AG09309 (cell line): ENCODE measurements around the gene GMCL2.
A peak's percentile ranks its signal among the peaks of the same experiment; 100 is the strongest.
"Not testable (repeated sequence)": the region's sequence is repeated elsewhere in the genome, so short reads cannot be mapped to it uniquely, and the experiment has no call there.

Source experiments
- DNase-seq: peaks from one replicate; pipeline ENCODE4 v3.0.0-alpha.2; 2010; ENCODE audit warnings: low read depth
- H3K4me3 ChIP-seq: 2 replicates; pipeline ENCODE4 v1.5.1; 2011; ENCODE audit warnings: mild to moderate bottlenecking, low read depth, low read length, moderate library complexity; ENCODE audit not compliant: control insufficient read depth
- CTCF ChIP-seq: IDR thresholded peaks from 2 replicates; pipeline ENCODE4 v1.5.1; 2011; ENCODE audit warnings: mild to moderate bottlenecking, low read depth, low read length, inconsistent platforms; ENCODE audit not compliant: insufficient read depth, control insufficient read depth; ENCODE audit errors: missing control alignments

GMCL2 gene

GRCh38 chr5:178201221-178201926, 14.2 kb upstream of the GMCL2 start:
- DNase-seq, result no peak
- H3K4me3 ChIP-seq, result no peak overlapping the region
- TF ChIP-seq CTCF, result no peak

GRCh38 chr5:178199581-178200434, 12.6 kb upstream of the GMCL2 start:
- H3K4me3 ChIP-seq, result no peak overlapping the region
- no peak for TF ChIP-seq CTCF
- no peak for DNase-seq

GRCh38 chr5:178198706-178199105, 11.5 kb upstream of the GMCL2 start:
- no peak for TF ChIP-seq CTCF
- no peak overlapping the region for H3K4me3 ChIP-seq
- DNase-seq, result no peak

- H3K4me3 ChIP-seq, DNase-seq: not testable (repeated sequence)
Measured at GRCh38 chr5:178198151-178198550, 11.0 kb upstream of the GMCL2 start.

- H3K4me3 ChIP-seq, result no peak overlapping the region
- peak; percentile 34 for TF ChIP-seq CTCF
- no peak for DNase-seq
Measured at GRCh38 chr5:178196986-178197385, 9.8 kb upstream of the GMCL2 start.

GRCh38 chr5:178196281-178196812, 9.2 kb upstream of the GMCL2 start:
- DNase-seq, result no peak
- H3K4me3 ChIP-seq, result no peak overlapping the region
- TF ChIP-seq CTCF, result no peak

GRCh38 chr5:178194026-178194425, 6.9 kb upstream of the GMCL2 start:
- TF ChIP-seq CTCF, result no peak
- no peak for DNase-seq
- H3K4me3 ChIP-seq, result no peak overlapping the region
